Parathyroid adenoma (tissue), 2 donors: ENCODE results near the gene SV2A.

Experiments
- H2AFZ ChIP-seq: fragments of 300-600 bp; sonication (generic); one replicate; pipeline ENCODE4 v1.7.0; 2017; ENCODE audit warnings: antibody characterized with exemption, mild to moderate bottlenecking
- H3K27ac ChIP-seq: fragments of 300-600 bp; sonication (generic); one replicate; pipeline ENCODE4 v1.7.0; 2017
- H3K27me3 ChIP-seq: fragments of 300-600 bp; sonication (generic); one replicate; pipeline ENCODE4 v1.7.0; 2017; ENCODE audit warnings: low read length; ENCODE audit not compliant: control insufficient read depth, insufficient read depth
- H3K36me3 ChIP-seq: fragments of 300-600 bp; sonication (generic); one replicate; pipeline ENCODE4 v1.7.0; 2017; ENCODE audit warnings: low read length; ENCODE audit not compliant: control insufficient read depth, insufficient read depth
- H3K4me1 ChIP-seq: fragments of 300-600 bp; sonication (generic); one replicate; pipeline ENCODE4 v1.7.0; 2017; ENCODE audit warnings: control low read depth
- H3K4me2 ChIP-seq: fragments of 300-600 bp; sonication (generic); one replicate; pipeline ENCODE4 v1.7.0; 2017; ENCODE audit warnings: low read length
- H3K4me3 ChIP-seq: fragments of 300-600 bp; sonication (generic); one replicate; pipeline ENCODE4 v1.7.0; 2017; ENCODE audit warnings: low read depth, low read length
- H3K79me2 ChIP-seq: fragments of 300-600 bp; sonication (generic); one replicate; pipeline ENCODE4 v1.7.0; 2017; ENCODE audit warnings: control low read depth
- H3K9ac ChIP-seq: fragments of 300-600 bp; sonication (generic); one replicate; pipeline ENCODE4 v1.7.0; 2017; ENCODE audit warnings: mild to moderate bottlenecking
- H3K9me3 ChIP-seq: fragments of 300-600 bp; sonication (generic); one replicate; pipeline ENCODE4 v1.7.0; 2017; ENCODE audit warnings: low read length; ENCODE audit not compliant: control insufficient read depth
- CTCF ChIP-seq: fragments of 300-600 bp; sonication (generic); IDR thresholded peaks from one replicate; pipeline ENCODE4 v1.7.0; 2017; ENCODE audit warnings: antibody characterized with exemption, mild to moderate bottlenecking
- donor health status: primary hyperparathyroidism.

Gene SV2A

GRCh38 chr1:149933208-149933607 lies 15.6 kb upstream of the SV2A start:
- H3K27me3 ChIP-seq, result no peaks in the 10 kb centered on the region
- H3K4me3 ChIP-seq, result no peak overlapping the region
- no peak overlapping the region for H2AFZ ChIP-seq
- TF ChIP-seq CTCF, result no peak
- no peaks in the 10 kb centered on the region for H3K9me3 ChIP-seq
- peaks cover 6% of the 10 kb centered on the region for H3K4me1 ChIP-seq
- no peaks in the 10 kb centered on the region for H3K36me3 ChIP-seq
- H3K79me2 ChIP-seq, result no peaks in the 10 kb centered on the region
- H3K4me2 ChIP-seq, result no peak overlapping the region
- no peak overlapping the region for H3K27ac ChIP-seq
- no peak overlapping the region for H3K9ac ChIP-seq

GRCh38 chr1:149932474-149932873 lies 14.8 kb upstream of the SV2A start:
- no peak overlapping the region for H3K4me2 ChIP-seq
- no peaks in the 10 kb centered on the region for H3K36me3 ChIP-seq
- no peak overlapping the region for H3K9ac ChIP-seq
- no peak overlapping the region for H3K27ac ChIP-seq
- no peaks in the 10 kb centered on the region for H3K9me3 ChIP-seq
- peaks cover under 1% of the 10 kb centered on the region for H3K79me2 ChIP-seq
- TF ChIP-seq CTCF, result no peak
- H3K27me3 ChIP-seq, result no peaks in the 10 kb centered on the region
- H3K4me3 ChIP-seq, result no peak overlapping the region
- no peak overlapping the region for H2AFZ ChIP-seq
- peaks cover 6% of the 10 kb centered on the region for H3K4me1 ChIP-seq

- Histone ChIP-seq H3K79me2 (peaks cover 7% of the 10 kb centered on the region), H3K27ac (no peak overlapping the region), H3K4me1 (peaks cover 6% of the 10 kb centered on the region), H3K9ac (no peak overlapping the region), H2AFZ (no peak overlapping the region), H3K4me3 (no peak overlapping the region), H3K4me2 (no peak overlapping the region), H3K27me3 (no peaks in the 10 kb centered on the region), H3K9me3 (no peaks in the 10 kb centered on the region), H3K36me3 (no peaks in the 10 kb centered on the region)
- TF ChIP-seq CTCF, result no peak
Observed at GRCh38 chr1:149931212-149931790, 13.7 kb upstream of the SV2A start.

GRCh38 chr1:149929856-149930255 lies 12.2 kb upstream of the SV2A start:
- Histone ChIP-seq H3K4me2 (no peak overlapping the region), H3K9ac (no peak overlapping the region), H3K9me3 (no peaks in the 10 kb centered on the region), H3K4me3 (no peak overlapping the region), H2AFZ (no peak overlapping the region), H3K27me3 (no peaks in the 10 kb centered on the region), H3K4me1 (peaks cover 3% of the 10 kb centered on the region), H3K36me3 (no peaks in the 10 kb centered on the region), H3K79me2 (peaks cover 7% of the 10 kb centered on the region), H3K27ac (no peak overlapping the region)
- TF ChIP-seq CTCF, result no peak

GRCh38 chr1:149928401-149928724 lies 10.7 kb upstream of the SV2A start:
- Histone ChIP-seq H3K36me3 (no peaks in the 10 kb centered on the region), H3K4me3 (peak overlapping the region; percentile 81), H3K9me3 (no peaks in the 10 kb centered on the region), H2AFZ (peak overlapping the region; percentile 78), H3K79me2 (peaks cover 7% of the 10 kb centered on the region), H3K9ac (no peak overlapping the region), H3K27ac (peak overlapping the region; percentile 99), H3K4me1 (peaks cover 3% of the 10 kb centered on the region), H3K4me2 (peak overlapping the region; percentile 71), H3K27me3 (no peaks in the 10 kb centered on the region)
- TF ChIP-seq CTCF, result no peak
